GM21723 (cell line): ENCODE measurements around the gene PPFIA2.
"Not testable (repeated sequence)": the region's sequence is repeated elsewhere in the genome, so short reads cannot be mapped to it uniquely, and the experiment has no call there.

Source experiments
- ATAC-seq: cut with Tn5 transposase; IDR thresholded peaks from one replicate; pipeline ENCODE4 v1.9.1; 2021; ENCODE audit warnings: mild to moderate bottlenecking, moderate library complexity; ENCODE audit not compliant: unreplicated experiment

PPFIA2 gene

DNA sequence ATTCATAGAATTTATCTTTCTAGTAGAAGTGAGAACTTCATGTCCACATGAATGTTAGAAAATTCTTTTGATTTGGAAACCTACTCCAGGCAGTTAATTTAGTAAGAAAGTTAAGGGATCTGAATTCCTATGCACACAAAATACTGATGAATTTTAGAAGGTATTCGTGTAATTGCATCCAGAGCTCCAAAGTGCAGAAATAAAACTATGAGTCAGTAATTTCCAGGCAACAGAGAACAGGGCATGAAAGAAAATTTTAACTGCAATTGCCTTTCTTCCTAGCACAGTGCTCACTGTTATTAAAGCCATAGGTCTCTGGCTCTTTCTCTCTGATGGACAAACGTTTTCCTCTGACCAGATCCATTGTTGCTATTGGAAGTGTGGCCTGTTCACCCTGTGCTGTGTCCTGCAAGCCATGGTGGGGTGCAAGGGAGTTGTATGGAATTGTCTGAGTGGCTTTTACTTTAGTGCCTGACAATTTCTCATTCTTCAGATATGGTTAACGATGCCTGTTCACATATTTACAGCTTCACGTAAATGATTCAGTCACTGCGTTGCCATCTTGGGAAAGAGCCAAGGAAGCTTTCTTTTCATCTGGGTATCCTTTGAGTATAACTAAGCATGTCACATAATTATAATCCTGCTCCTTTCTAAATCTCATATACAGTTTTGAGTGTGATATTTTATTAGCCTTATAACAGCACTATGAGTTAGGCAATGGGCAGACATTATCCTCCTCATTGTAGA, 536.1 kb downstream of the PPFIA2 start:
- ATAC-seq: no peak

- no peak for ATAC-seq
Measured at GRCh38 chr12:81221681-81222080, 537.5 kb downstream of the PPFIA2 start.

GRCh38 chr12:81216739-81217138, 542.4 kb downstream of the PPFIA2 start:
- no peak for ATAC-seq

DNA sequence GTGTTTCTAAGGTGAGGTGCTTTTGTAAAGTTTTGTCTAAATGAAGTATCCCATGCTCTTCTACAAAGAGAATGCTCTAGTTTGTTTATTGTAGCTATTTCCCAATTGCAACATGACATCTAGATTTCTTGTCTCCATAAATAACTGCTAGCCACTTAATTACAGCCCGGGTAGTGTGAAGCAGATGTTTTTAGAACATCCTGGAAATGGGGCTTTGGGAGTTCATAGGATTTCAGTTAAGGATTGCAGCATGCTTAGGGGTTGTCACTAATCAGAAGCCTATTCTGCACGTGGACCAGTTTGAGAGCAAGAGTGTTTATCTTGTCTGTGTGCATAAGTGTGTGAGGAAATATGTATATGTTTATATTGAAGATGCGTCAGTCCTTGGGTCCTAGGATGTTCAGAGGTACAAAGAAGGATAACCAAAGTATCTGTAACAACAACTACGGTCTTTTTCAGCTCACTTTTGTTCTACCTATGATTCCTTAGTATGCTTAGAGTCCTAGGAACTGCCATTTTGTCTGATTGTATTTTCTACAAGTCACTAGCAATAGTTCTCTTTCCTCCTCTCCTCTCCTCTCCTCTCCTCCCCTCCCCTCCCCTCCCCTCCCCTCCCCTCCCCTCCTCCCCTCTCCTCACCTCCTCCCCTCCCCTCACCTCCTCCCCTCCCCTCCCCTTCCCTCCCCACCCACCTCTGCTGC, 546.0 kb downstream of the PPFIA2 start:
- ATAC-seq: no peak

GRCh38 chr12:81211306-81211705, 547.8 kb downstream of the PPFIA2 start:
- no peak for ATAC-seq

DNA sequence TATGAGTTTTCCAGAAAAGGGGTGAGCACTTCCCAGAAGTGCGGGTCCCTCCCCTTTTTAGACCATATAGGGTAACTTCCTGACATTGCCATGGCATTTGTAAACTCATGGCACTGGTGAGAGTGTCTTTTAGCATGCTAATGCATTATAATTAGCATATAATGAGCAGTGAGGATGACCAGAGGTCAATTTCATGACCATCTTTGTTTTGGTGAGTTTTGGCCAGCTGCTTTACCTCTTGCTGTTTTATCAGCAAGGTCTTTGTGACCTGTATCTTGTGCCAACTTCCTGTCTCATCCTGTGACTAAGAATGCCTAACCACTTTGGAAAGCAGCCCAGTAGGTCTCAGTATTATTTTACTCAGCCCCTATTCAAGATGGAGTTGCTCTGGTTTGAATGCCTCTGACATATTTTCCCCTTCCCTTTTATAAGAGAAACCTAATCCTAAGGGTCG, 549.4 kb downstream of the PPFIA2 start:
- not testable (repeated sequence) for ATAC-seq

GRCh38 chr12:81209012-81209411, 550.1 kb downstream of the PPFIA2 start:
- no peak for ATAC-seq

DNA sequence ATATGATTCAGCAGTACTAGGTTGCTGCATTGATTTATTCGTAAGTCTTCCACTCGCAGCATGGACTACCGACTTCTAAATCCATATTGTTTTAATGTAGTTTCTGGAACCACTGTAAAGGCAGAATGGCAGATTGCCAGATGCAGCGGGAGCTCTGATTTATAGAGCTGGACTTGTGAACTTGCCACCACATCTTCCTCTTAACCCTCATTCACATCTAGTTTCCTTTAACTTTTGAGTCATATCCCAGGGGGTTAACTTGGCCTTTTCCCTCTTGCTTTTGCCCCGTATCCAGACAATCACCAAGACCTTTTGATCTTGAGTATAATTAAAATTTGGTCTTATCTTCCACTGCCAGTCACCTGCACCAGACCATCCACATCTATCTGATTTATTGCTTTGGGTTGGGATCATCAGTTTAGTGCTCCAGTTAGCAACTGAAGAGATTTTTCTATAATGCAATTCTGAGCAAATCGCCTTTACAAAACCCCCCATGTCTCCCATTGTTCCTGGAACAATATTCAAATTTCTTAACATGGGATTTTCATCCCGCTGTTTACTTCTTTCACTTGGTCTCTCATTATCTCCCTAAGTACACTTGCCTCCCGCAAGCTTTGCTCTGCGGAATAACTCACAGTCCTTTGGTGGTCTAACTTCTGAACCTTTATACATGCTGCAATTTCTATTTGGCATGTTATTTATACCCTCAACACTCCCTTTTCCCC, 550.8 kb downstream of the PPFIA2 start:
- no peak for ATAC-seq
